Brain microvascular endothelial cell (primary cell): ENCODE results near the gene CHMP3.

ENCODE experiments used
- DNase-seq: peaks from one replicate; pipeline ENCODE4 v3.0.0-alpha.2; 2020
- H3K27ac ChIP-seq: fragments of 250-450 bp; sonication (Bioruptor Pico); 2 replicates; pipeline ENCODE4 v1.5.1; 2020; ENCODE audit warnings: mild to moderate bottlenecking, moderate library complexity
- H3K27me3 ChIP-seq: fragments of 250-450 bp; sonication (Bioruptor Pico); replicated peaks from 2 replicates; pipeline ENCODE4 v1.5.1; 2020; ENCODE audit warnings: mild to moderate bottlenecking
- H3K36me3 ChIP-seq: fragments of 250-450 bp; sonication (Bioruptor Pico); replicated peaks from 2 replicates; pipeline ENCODE4 v1.5.1; 2020; ENCODE audit warnings: mild to moderate bottlenecking
- H3K4me3 ChIP-seq: 2 replicates; pipeline ENCODE4 v1.5.1; 2011; ENCODE audit warnings: low read depth, mild to moderate bottlenecking, control low read depth, low read length, moderate library complexity
- in situ Hi-C: cut with HindIII; loops from 2 replicates; pipeline ENCODE4 v1.10.0; 2017; ENCODE audit warnings: low sequenced_read_pairs, low pct_ligation_motif_present
- TF ChIP-seq, protein P1 (sequence below): IDR thresholded peaks from 2 replicates; pipeline ENCODE4 v1.5.1; 2011; ENCODE audit warnings: low read depth, mild to moderate bottlenecking, moderate library complexity, low read length, control low read depth, inconsistent platforms; ENCODE audit errors: missing control alignments

The CHMP3 gene

DNA sequence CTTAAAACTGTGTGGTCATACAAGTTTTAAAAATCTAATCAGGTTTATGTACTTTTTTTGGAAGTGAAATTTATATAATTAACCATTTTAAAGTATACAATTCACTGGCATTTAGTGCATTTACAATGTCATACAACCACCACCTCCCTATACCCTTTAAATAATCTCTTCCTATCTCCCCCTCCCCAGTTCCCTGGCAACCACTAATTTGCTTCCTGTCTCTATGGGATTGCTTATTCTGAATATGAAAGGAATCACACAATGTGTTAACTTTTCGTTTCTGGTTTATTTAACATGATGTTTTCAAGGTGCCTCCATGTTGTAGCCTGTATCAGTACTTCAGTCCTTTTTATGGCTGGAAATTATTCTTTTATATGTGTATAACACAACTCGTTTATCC lies 19.4 kb downstream of the CHMP3 start:
- Histone ChIP-seq H3K27me3 (no peaks in the 10 kb centered on the region), H3K36me3 (no peaks in the 10 kb centered on the region), H3K27ac (no peak overlapping the region), H3K4me3 (no peak overlapping the region)
- no peak for DNase-seq
- in situ Hi-C loops: no loop called here
- TF ChIP-seq, protein P1, sequence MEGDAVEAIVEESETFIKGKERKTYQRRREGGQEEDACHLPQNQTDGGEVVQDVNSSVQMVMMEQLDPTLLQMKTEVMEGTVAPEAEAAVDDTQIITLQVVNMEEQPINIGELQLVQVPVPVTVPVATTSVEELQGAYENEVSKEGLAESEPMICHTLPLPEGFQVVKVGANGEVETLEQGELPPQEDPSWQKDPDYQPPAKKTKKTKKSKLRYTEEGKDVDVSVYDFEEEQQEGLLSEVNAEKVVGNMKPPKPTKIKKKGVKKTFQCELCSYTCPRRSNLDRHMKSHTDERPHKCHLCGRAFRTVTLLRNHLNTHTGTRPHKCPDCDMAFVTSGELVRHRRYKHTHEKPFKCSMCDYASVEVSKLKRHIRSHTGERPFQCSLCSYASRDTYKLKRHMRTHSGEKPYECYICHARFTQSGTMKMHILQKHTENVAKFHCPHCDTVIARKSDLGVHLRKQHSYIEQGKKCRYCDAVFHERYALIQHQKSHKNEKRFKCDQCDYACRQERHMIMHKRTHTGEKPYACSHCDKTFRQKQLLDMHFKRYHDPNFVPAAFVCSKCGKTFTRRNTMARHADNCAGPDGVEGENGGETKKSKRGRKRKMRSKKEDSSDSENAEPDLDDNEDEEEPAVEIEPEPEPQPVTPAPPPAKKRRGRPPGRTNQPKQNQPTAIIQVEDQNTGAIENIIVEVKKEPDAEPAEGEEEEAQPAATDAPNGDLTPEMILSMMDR: no peak

GRCh38 chr2:86543335-86543734 lies 19.9 kb downstream of the CHMP3 start:
- in situ Hi-C loops: no loop called here
- no peaks in the 10 kb centered on the region for H3K27me3 ChIP-seq
- DNase-seq: no peak
- no peaks in the 10 kb centered on the region for H3K36me3 ChIP-seq
- no peak overlapping the region for H3K27ac ChIP-seq
- TF ChIP-seq, protein P1: no peak
- H3K4me3 ChIP-seq: no peak overlapping the region

GRCh38 chr2:86542814-86543213 lies 20.4 kb downstream of the CHMP3 start:
- Histone ChIP-seq H3K4me3 (no peak overlapping the region), H3K36me3 (no peaks in the 10 kb centered on the region), H3K27me3 (no peaks in the 10 kb centered on the region), H3K27ac (no peak overlapping the region)
- no peak for DNase-seq
- TF ChIP-seq, protein P1: no peak
- in situ Hi-C loops: no loop called here

DNA sequence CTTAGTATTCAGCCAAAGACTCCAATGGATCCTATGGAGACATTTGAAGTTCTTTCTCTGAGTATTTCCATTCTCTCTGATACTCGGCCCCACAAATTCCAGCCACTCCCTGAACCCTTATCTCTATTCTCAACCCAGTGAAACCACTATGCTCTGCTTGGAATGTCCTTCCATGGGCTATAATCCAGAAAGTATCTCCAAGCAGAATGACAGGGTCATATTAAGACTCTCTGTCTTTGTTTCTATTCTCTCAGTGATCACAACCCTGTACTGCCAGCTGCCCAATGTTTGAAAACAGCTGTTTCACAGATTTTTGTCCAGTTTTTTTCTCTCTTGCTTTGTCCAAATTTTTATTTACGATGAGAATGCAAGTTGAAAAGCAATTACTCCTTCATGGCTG lies 21.9 kb downstream of the CHMP3 start:
- in situ Hi-C loops: no loop called here
- H3K27ac ChIP-seq: no peak overlapping the region
- H3K4me3 ChIP-seq: no peak overlapping the region
- peak; percentile 7 for DNase-seq
- H3K36me3 ChIP-seq: no peaks in the 10 kb centered on the region
- TF ChIP-seq, protein P1: no peak
- H3K27me3 ChIP-seq: no peaks in the 10 kb centered on the region

GRCh38 chr2:86533589-86533988 lies 29.7 kb downstream of the CHMP3 start:
- H3K36me3 ChIP-seq: no peaks in the 10 kb centered on the region
- H3K4me3 ChIP-seq: no peak overlapping the region
- in situ Hi-C loops: no loop called here
- no peaks in the 10 kb centered on the region for H3K27me3 ChIP-seq
- no peak for DNase-seq
- TF ChIP-seq, protein P1: no peak
- H3K27ac ChIP-seq: no peak overlapping the region
